Gastrocnemius medialis (tissue), 4 donors: ENCODE results near the gene MAP1LC3A. TPM values are rescaled to one million over a fixed set of nuclear protein-coding genes. Genes with fewer than 3 reads are reported as not detected.

Experiments used
- ATAC-seq, 2 donors: fragments of 150-250 bp; one replicate each; pipeline ENCODE4 v1.9.1; 2016
- DNase-seq, 2 donors: peaks; one replicate each; pipeline ENCODE4 v3.0.0-alpha.2; 2019
- H3K27ac ChIP-seq, 4 donors: fragments of 200-600 bp; sonication (generic); 1 replicate in 1 of 4; 2 replicates in 3 of 4; pipeline ENCODE4 v1.5.1; 2016 to 2018; ENCODE audit warnings: mild to moderate bottlenecking in 2 of 4, moderate library complexity in 1 of 4
- H3K27me3 ChIP-seq, 3 donors: fragments of 200-600 bp; sonication (generic) in 2 of 3; 1 replicate in 1 of 3; 2 replicates in 2 of 3; pipeline versions ENCODE4 v1.5.1 to v1.6.0; 2016 to 2019; ENCODE audit warnings: mild to moderate bottlenecking in 1 of 3, moderate library complexity in 1 of 3
- H3K36me3 ChIP-seq, 2 donors: fragments of 200-600 bp; sonication (generic) in 1 of 2; one replicate each; pipeline ENCODE4 v1.5.1; 2017 to 2018
- H3K4me1 ChIP-seq, 2 donors: fragments of 200-600 bp; sonication (generic) in 1 of 2; one replicate each; pipeline ENCODE4 v1.5.1; 2016 to 2017; ENCODE audit warnings: mild to moderate bottlenecking in 2 of 2
- H3K4me3 ChIP-seq, 4 donors: fragments of 200-600 bp; sonication (generic) in 3 of 4; 1 replicate in 1 of 4; 2 replicates in 3 of 4; pipeline ENCODE4 v1.5.1; 2016 to 2019; ENCODE audit warnings: mild to moderate bottlenecking in 2 of 4
- H3K9me3 ChIP-seq, 3 donors: fragments of 200-600 bp; sonication (generic) in 2 of 3; 1 replicate in 1 of 3; 2 replicates in 2 of 3; pipeline ENCODE4 v1.5.1; 2016 to 2019
- POLR2A ChIP-seq, 2 donors: fragments of 450-650 bp; IDR thresholded peaks; one replicate each; pipeline ENCODE4 v1.6.1; 2017; ENCODE audit warnings: antibody characterized with exemption in 2 of 2, mild to moderate bottlenecking in 2 of 2, moderate library complexity in 2 of 2
- in situ Hi-C, 4 donors: fragments of 200-750 bp; cut with MboI; loops; one replicate each; pipeline versions ENCODE4 v1.15.0 to v1.8.0; 2017; ENCODE audit warnings: low sequenced_read_pairs in 4 of 4
- intact Hi-C: fragments of 100-400 bp; cut with DNase I; formaldehyde crosslinking; loops from one replicate; pipeline ENCODE4 v1.15.1; 2023; ENCODE audit warnings: low total_unique reads
- total RNA-seq, 4 donors: library from RNA; depleted of rRNA; stranded (reverse); fragments of >200 nt; gene quantifications; one replicate each; pipeline versions ENCODE4 v1.1.0 to v1.2.3, GENCODE V29; 2016
- TF ChIP-seq, protein P1 (sequence below), 5 experiments: fragments of 450-650 bp in 3 of 5; fragments of 200-600 bp in 2 of 5; sonication (generic) in 2 of 5; IDR thresholded peaks in 4 of 5; conservative IDR thresholded peaks in 1 of 5; 1 replicate in 4 of 5; 2 replicates in 1 of 5; pipeline ENCODE4 v1.5.1; 2016 to 2019; ENCODE audit warnings: antibody characterized with exemption in 5 of 5, mild to moderate bottlenecking in 3 of 5, moderate library complexity in 3 of 5

Gene MAP1LC3A
- total RNA-seq, 4 donors from 2014 or later: 41.5 to 62.7 (median 56.4) TPM

DNA sequence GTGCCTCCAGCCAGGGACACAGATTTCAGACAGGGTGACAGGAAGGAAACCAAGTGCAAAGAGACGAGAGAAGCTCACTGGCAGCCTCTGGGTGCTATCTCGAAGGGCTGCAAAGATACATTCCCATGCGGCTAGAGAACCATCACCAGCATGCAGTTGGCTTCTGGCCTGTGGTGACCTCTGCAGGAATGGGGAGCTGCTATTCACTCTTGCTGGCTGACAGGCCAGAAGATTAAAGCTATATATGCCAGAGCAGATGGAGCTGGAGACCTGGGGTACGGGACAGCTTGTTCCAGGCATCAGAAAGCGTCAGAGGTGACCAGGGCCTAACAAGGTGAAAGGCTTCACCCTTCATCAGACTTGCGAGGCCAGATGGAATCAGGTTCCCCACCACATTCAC, 20.0 kb downstream of the MAP1LC3A start:
- no peak overlapping the region for H3K4me3 ChIP-seq
- no peaks in the 10 kb centered on the region for H3K9me3 ChIP-seq
- ATAC-seq (peak in 1 of 2 donors; percentile 32), DNase-seq (peak in 1 of 2 donors; percentile 32)
- H3K4me1 ChIP-seq: peaks cover 24 to 30% of the 10 kb centered on the region in 2 donors
- in situ Hi-C loops (loop anchor here (10.0 to 25.0 kb wide), 2 partner anchors 184 to 196 kb away; no protein-coding TSS in a partner anchor), intact Hi-C loops (no loop called here)
- peak overlapping the region; percentile 60 to 76 (median 64) for H3K27ac ChIP-seq
- TF ChIP-seq, protein P1, sequence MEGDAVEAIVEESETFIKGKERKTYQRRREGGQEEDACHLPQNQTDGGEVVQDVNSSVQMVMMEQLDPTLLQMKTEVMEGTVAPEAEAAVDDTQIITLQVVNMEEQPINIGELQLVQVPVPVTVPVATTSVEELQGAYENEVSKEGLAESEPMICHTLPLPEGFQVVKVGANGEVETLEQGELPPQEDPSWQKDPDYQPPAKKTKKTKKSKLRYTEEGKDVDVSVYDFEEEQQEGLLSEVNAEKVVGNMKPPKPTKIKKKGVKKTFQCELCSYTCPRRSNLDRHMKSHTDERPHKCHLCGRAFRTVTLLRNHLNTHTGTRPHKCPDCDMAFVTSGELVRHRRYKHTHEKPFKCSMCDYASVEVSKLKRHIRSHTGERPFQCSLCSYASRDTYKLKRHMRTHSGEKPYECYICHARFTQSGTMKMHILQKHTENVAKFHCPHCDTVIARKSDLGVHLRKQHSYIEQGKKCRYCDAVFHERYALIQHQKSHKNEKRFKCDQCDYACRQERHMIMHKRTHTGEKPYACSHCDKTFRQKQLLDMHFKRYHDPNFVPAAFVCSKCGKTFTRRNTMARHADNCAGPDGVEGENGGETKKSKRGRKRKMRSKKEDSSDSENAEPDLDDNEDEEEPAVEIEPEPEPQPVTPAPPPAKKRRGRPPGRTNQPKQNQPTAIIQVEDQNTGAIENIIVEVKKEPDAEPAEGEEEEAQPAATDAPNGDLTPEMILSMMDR (IDR thresholded peaks at IDR 0.05 in 4 of 5, conservative IDR thresholded peaks at IDR 0.05 in 1 of 5): no peak
- no peak for TF ChIP-seq POLR2A (IDR thresholded peaks at IDR 0.05)
- H3K27me3 ChIP-seq: no peaks in the 10 kb centered on the region
- H3K36me3 ChIP-seq: peaks cover 0 to 13% of the 10 kb centered on the region in 2 donors

DNA sequence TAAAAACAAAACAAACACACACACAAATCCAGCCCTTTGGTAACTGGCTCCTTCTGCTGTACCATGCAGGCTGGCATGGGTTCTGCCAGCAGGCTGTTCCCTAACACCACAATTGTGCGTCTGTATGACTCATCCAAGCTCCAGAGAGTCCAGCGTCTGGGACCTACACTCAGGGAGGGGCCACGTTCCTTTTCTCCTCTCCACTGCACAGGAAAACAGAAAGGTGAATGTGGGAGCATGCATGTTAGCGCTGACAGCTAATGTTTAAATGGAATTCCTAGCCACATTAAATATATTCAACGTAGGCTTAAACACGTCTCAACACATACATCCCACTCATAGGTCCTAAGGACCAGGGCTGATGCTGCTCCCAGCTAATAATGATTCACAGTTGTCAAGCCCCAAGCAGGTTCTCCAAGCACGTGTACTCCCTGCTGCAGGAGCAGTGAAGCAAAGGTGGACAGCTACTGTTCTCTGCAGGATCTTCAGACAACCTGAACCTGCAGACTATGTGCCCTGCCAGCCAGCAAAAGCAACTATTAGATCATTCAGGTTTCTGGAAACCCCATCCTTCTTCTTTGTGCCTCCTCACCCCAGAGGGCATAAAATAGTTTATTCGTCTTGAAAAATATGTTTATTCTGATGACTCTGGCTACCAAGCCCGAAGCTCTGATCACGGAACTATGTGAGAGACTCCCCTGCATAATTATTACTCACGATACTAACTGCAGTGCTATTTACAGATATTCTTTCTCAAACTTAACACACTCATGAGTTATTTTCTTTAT, 20.9 kb downstream of the MAP1LC3A start:
- TF ChIP-seq POLR2A (IDR thresholded peaks at IDR 0.05): no peak
- TF ChIP-seq, protein P1 (IDR thresholded peaks at IDR 0.05 in 4 of 5, conservative IDR thresholded peaks at IDR 0.05 in 1 of 5): peak; percentile 43 to 74 (median 67)
- peaks cover 24 to 35% of the 10 kb centered on the region in 2 donors for H3K4me1 ChIP-seq
- no peaks in the 10 kb centered on the region for H3K27me3 ChIP-seq
- H3K36me3 ChIP-seq: peaks cover 0 to 7% of the 10 kb centered on the region in 2 donors
- intact Hi-C loops (loop anchor here (1.0 kb wide), 2 partner anchors 129 to 190 kb away; no protein-coding TSS in a partner anchor), in situ Hi-C loops (loop anchor here (10.0 to 25.0 kb wide), 2 partner anchors 183 to 195 kb away; no protein-coding TSS in a partner anchor)
- ATAC-seq: peak; percentile 94 to 98
- H3K27ac ChIP-seq: peak overlapping the region; percentile 60 to 76 (median 64)
- H3K4me3 ChIP-seq: no peak overlapping the region
- peak; percentile 61 to 78 for DNase-seq
- H3K9me3 ChIP-seq: no peaks in the 10 kb centered on the region

- Histone ChIP-seq H3K4me3 (no peak overlapping the region), H3K4me1 (peaks cover 24 to 35% of the 10 kb centered on the region in 2 donors), H3K36me3 (no peaks in the 10 kb centered on the region), H3K9me3 (no peaks in the 10 kb centered on the region), H3K27me3 (no peaks in the 10 kb centered on the region), H3K27ac (no peak overlapping the region)
- intact Hi-C loops: loop anchor here (1.0 kb wide), 2 partner anchors 128 to 189 kb away; no protein-coding TSS in a partner anchor
- TF ChIP-seq, protein P1 (IDR thresholded peaks at IDR 0.05 in 4 of 5, conservative IDR thresholded peaks at IDR 0.05 in 1 of 5): no peak
- no peak for TF ChIP-seq POLR2A (IDR thresholded peaks at IDR 0.05)
- no peak for DNase-seq
- in situ Hi-C loops: loop anchor here (10.0 to 25.0 kb wide), 2 partner anchors 182 to 195 kb away; no protein-coding TSS in a partner anchor
- no peak for ATAC-seq
Measured at GRCh38 chr20:34579979-34580940, 21.7 kb downstream of the MAP1LC3A start.

GRCh38 chr20:34581341-34582184, 23.0 kb downstream of the MAP1LC3A start:
- TF ChIP-seq POLR2A (IDR thresholded peaks at IDR 0.05): no peak
- TF ChIP-seq, protein P1 (IDR thresholded peaks at IDR 0.05 in 4 of 5, conservative IDR thresholded peaks at IDR 0.05 in 1 of 5): no peak
- Histone ChIP-seq H3K27me3 (no peaks in the 10 kb centered on the region), H3K36me3 (no peaks in the 10 kb centered on the region), H3K27ac (peak overlapping the region in 3 of 4 donors; percentile 33 to 57 (median 42)), H3K4me1 (peaks cover 24 to 35% of the 10 kb centered on the region in 2 donors), H3K4me3 (no peak overlapping the region), H3K9me3 (no peaks in the 10 kb centered on the region)
- intact Hi-C loops: no loop called here
- DNase-seq (no peak), ATAC-seq (no peak)
- in situ Hi-C loops: loop anchor here in 3 of 4 donors (25.0 kb wide), 1 partner anchor 181 kb away; no protein-coding TSS in a partner anchor
